IMR-90 (cell line): Measurements from ENCODE around the gene AKT3. TPM values are rescaled to one million over a fixed set of nuclear protein-coding genes. Genes with fewer than 3 reads are reported as not detected.
A peak's percentile ranks its signal among the peaks of the same experiment; 100 is the strongest.

Source experiments
- ATAC-seq: fragments of 200-7000 bp; cut with Tn5 transposase; 2 replicates; pipeline ENCODE4 v1.9.1; 2020; ENCODE audit warnings: low read depth, mild to moderate bottlenecking, moderate library complexity
- BruUV-seq: library from RNA; stranded (reverse); fragments of 400-500 nt; replicated peaks from 2 replicates; lab custom pipeline; 2021; lab: Mats Ljungman, UMichigan
- CTCF ChIA-PET: fragments of 300-600 bp; formaldehyde crosslinking; extraction: SDS; loops from one replicate; lab custom pipeline; 2021; ENCODE audit warnings: antibody characterized with exemption; lab: Yijun Ruan, JAX
- POLR2A ChIA-PET: fragments of 300-600 bp; sonication (Branson Sonifier 250); formaldehyde crosslinking; loops from one replicate; lab custom pipeline; 2022; ENCODE audit warnings: antibody characterized with exemption; ENCODE audit not compliant: unreplicated experiment; lab: Charles Lee
- DNase-seq: peaks from one replicate; pipeline ENCODE4 v3.0.0; 2013
- H2AFZ ChIP-seq: replicated peaks from 2 replicates; pipeline ENCODE3; 2013; ENCODE audit warnings: low read length, mild to moderate bottlenecking; ENCODE audit not compliant: poor library complexity
- H2AK5ac ChIP-seq: 2 replicates; pipeline ENCODE4 v1.6.1; 2013; ENCODE audit warnings: low read depth, low read length, inconsistent platforms
- H2AK9ac ChIP-seq: replicated peaks from 2 replicates; pipeline ENCODE3; 2013; ENCODE audit warnings: mild to moderate bottlenecking, low read depth, low read length, moderate library complexity; ENCODE audit not compliant: poor library complexity
- H2BK120ac ChIP-seq: 2 replicates; pipeline ENCODE4 v1.6.1; 2013; ENCODE audit warnings: low read depth, low read length, inconsistent platforms
- H2BK15ac ChIP-seq: 3 replicates; pipeline ENCODE4 v1.6.1; 2013; ENCODE audit warnings: low read depth, low read length, inconsistent platforms
- H2BK20ac ChIP-seq: 2 replicates; pipeline ENCODE4 v1.6.1; 2013; ENCODE audit warnings: low read depth, mild to moderate bottlenecking, inconsistent platforms, low read length, moderate library complexity
- H2BK5ac ChIP-seq: 2 replicates; pipeline ENCODE4 v1.6.1; 2013; ENCODE audit warnings: mild to moderate bottlenecking, low read depth, low read length, inconsistent platforms; ENCODE audit not compliant: poor library complexity, severe bottlenecking
- H3K14ac ChIP-seq: replicated peaks from 2 replicates; pipeline ENCODE4 v1.6.1; 2013; ENCODE audit warnings: low read depth, low read length, inconsistent platforms
- H3K18ac ChIP-seq: 2 replicates; pipeline ENCODE4 v1.6.1; 2013; ENCODE audit warnings: low read depth, low read length, control low read depth
- H3K23ac ChIP-seq: 2 replicates; pipeline ENCODE4 v1.6.1; 2013; ENCODE audit warnings: low read depth, low read length, inconsistent platforms
- H3K27ac ChIP-seq: 2 replicates; pipeline ENCODE4 v1.5.1; 2013; ENCODE audit warnings: mild to moderate bottlenecking, control low read depth, low read length; ENCODE audit not compliant: insufficient read depth
- H3K27me3 ChIP-seq: 2 replicates; pipeline ENCODE4 v1.6.1; 2013; ENCODE audit warnings: low read length; ENCODE audit not compliant: control insufficient read depth, insufficient read depth
- H3K36me3 ChIP-seq: 2 replicates; pipeline ENCODE4 v1.6.1; 2013; ENCODE audit warnings: low read length, mixed read lengths; ENCODE audit not compliant: control insufficient read depth, insufficient read depth
- H3K4ac ChIP-seq: 2 replicates; pipeline ENCODE4 v1.6.1; 2013; ENCODE audit warnings: low read depth, low read length, inconsistent platforms
- H3K4me1 ChIP-seq: 2 replicates; pipeline ENCODE4 v1.6.1; 2013; ENCODE audit warnings: low read length, mixed read lengths; ENCODE audit not compliant: control insufficient read depth, insufficient read depth
- H3K4me2 ChIP-seq: 2 replicates; pipeline ENCODE4 v1.6.1; 2013; ENCODE audit warnings: low read depth, mild to moderate bottlenecking, control low read depth, low read length, moderate library complexity
- H3K4me3 ChIP-seq: 2 replicates; pipeline ENCODE4 v1.5.1; 2013; ENCODE audit warnings: low read depth, mild to moderate bottlenecking, control low read depth, low read length, moderate library complexity; ENCODE audit not compliant: insufficient read depth
- H3K56ac ChIP-seq: 2 replicates; pipeline ENCODE4 v1.6.1; 2013; ENCODE audit warnings: low read length, inconsistent platforms; ENCODE audit not compliant: insufficient read depth; ENCODE audit errors: extremely low read depth
- H3K79me1 ChIP-seq, 2 experiments: 2 replicates each; pipeline ENCODE4 v1.6.1; 2013; ENCODE audit warnings: low read length in 2 of 2, inconsistent platforms in 1 of 2, low read depth in 1 of 2
- H3K9ac ChIP-seq: 2 replicates; pipeline ENCODE4 v1.6.1; 2013; ENCODE audit warnings: low read depth, low read length, control low read depth
- H3K9me1 ChIP-seq: 2 replicates; pipeline ENCODE4 v1.6.1; 2013; ENCODE audit warnings: low read length, inconsistent platforms; ENCODE audit not compliant: insufficient read depth
- H3K9me3 ChIP-seq: 2 replicates; pipeline ENCODE4 v1.6.1; 2013; ENCODE audit warnings: low read length; ENCODE audit not compliant: control insufficient read depth, insufficient read depth
- H4K20me1 ChIP-seq: 2 replicates; pipeline ENCODE4 v1.6.1; 2013; ENCODE audit warnings: low read length, inconsistent platforms; ENCODE audit not compliant: insufficient read depth
- H4K5ac ChIP-seq: 2 replicates; pipeline ENCODE4 v1.6.1; 2013; ENCODE audit warnings: mild to moderate bottlenecking, low read depth, low read length, control low read depth
- H4K8ac ChIP-seq, 2 experiments: 2 replicates each; pipeline ENCODE4 v1.6.1; 2013; ENCODE audit warnings: low read depth in 2 of 2, low read length in 2 of 2, control low read depth in 1 of 2, inconsistent platforms in 1 of 2
- H4K91ac ChIP-seq: 2 replicates; pipeline ENCODE4 v1.6.1; 2013; ENCODE audit warnings: low read depth, low read length, inconsistent platforms; ENCODE audit not compliant: insufficient read depth
- BHLHE40 ChIP-seq: fragments of 150-350 bp; IDR thresholded peaks from 2 replicates; pipeline ENCODE4 v1.6.1; 2016; ENCODE audit warnings: mild to moderate bottlenecking, low read depth, low read length
- CEBPB ChIP-seq: IDR thresholded peaks from 2 replicates; pipeline ENCODE4 v1.6.1; 2012; ENCODE audit warnings: low read depth, low read length, improper control_type of control experiment
- CHD1 ChIP-seq: IDR thresholded peaks from 2 replicates; pipeline ENCODE4 v1.6.1; 2012; ENCODE audit warnings: low read depth, low read length, improper control_type of control experiment
- ELK1 ChIP-seq: fragments of 150-350 bp; IDR thresholded peaks from 2 replicates; pipeline ENCODE4 v1.6.1; 2016; ENCODE audit warnings: low read depth, mild to moderate bottlenecking, low read length, moderate library complexity, borderline replicate concordance
- FOS ChIP-seq: fragments of 150-350 bp; IDR thresholded peaks from 2 replicates; pipeline ENCODE4 v1.6.1; 2016; ENCODE audit warnings: low read depth, low read length
- MAZ ChIP-seq: IDR thresholded peaks from 2 replicates; pipeline ENCODE4 v1.6.1; 2012; ENCODE audit warnings: low read depth, mild to moderate bottlenecking, low read length, improper control_type of control experiment, moderate library complexity, borderline replicate concordance
- MXI1 ChIP-seq: IDR thresholded peaks from 2 replicates; pipeline ENCODE4 v1.6.1; 2012; ENCODE audit warnings: low read depth, mild to moderate bottlenecking, low read length, moderate library complexity, borderline replicate concordance
- POLR2A ChIP-seq: IDR thresholded peaks from 2 replicates; pipeline ENCODE4 v1.6.1; 2012; ENCODE audit warnings: mild to moderate bottlenecking, low read depth, low read length
- RAD21 ChIP-seq: IDR thresholded peaks from 2 replicates; pipeline ENCODE4 v1.6.1; 2012; ENCODE audit warnings: low read length, improper control_type of control experiment
- RCOR1 ChIP-seq: IDR thresholded peaks from 2 replicates; pipeline ENCODE4 v1.6.1; 2012; ENCODE audit warnings: mild to moderate bottlenecking, low read length, improper control_type of control experiment; ENCODE audit not compliant: insufficient replicate concordance
- USF2 ChIP-seq: fragments of 150-350 bp; IDR thresholded peaks from 2 replicates; pipeline ENCODE4 v1.6.1; 2017; ENCODE audit warnings: mild to moderate bottlenecking, antibody characterized with exemption, low read length, low read depth
- WGBS, 2 experiments: methylation state at CpG; one replicate each; pipeline versions ENCODE4 v1.1.5 to v1.1.7; 2013; ENCODE audit warnings: missing lambda C conversion rate in 2 of 2; ENCODE audit not compliant: insufficient read length in 1 of 2; ENCODE audit errors: extremely low coverage in 2 of 2; 5-methylcytosine and 5-hydroxymethylcytosine counted together
- dilution Hi-C: fragments of 300-500 bp; cut with HindIII; formaldehyde crosslinking; loops from one replicate; pipeline ENCODE4 v1.14.3; 2018; ENCODE audit warnings: low sequenced_read_pairs; ENCODE audit not compliant: unreplicated experiment
- in situ Hi-C: fragments of 300-500 bp; cut with MboI; formaldehyde crosslinking; loops from 3 replicates; pipeline ENCODE4 v1.14.3; 2019; ENCODE audit warnings: low sequenced_read_pairs, inconsistent platforms, mixed read lengths
- intact Hi-C: fragments of 100-400 bp; cut with micrococcal nuclease; formaldehyde crosslinking; loops from 2 replicates; pipeline ENCODE4 v1.10.0; 2022
- polyA plus RNA-seq, 3 experiments: library from polyadenylated mRNA; depleted of rRNA; stranded (reverse); fragments of >200 nt; gene quantifications; 2 replicates each; pipeline ENCODE4 v1.2.3, GENCODE V29; 2012; ENCODE audit warnings: low replicate concordance in 1 of 3
- total RNA-seq: library from RNA; depleted of rRNA; stranded (reverse); fragments of >200 nt; gene quantifications from 2 replicates; pipeline ENCODE4 v1.2.3, GENCODE V29; 2012

Gene AKT3
- total and polyA plus RNA-seq, 2 of the 4 experiments (the other 2 are of a cell fraction), result 15.2 to 19.4 TPM

- Histone ChIP-seq H4K8ac (peak overlapping the region; percentile 63 to 68), H3K79me1 (peaks cover 5 to 18% of the 10 kb centered on the region in 2 experiments; a peak in 3 of 4 replicates), H3K4me2 (peak overlapping the region; percentile 97), H3K4ac (peak overlapping the region; percentile 48), H3K9me3 (no peaks in the 10 kb centered on the region), H2BK20ac (no peak overlapping the region), H2AK9ac (peak overlapping the region; percentile 89), H3K9me1 (no peaks in the 10 kb centered on the region), H3K23ac (peak overlapping the region; percentile 74), H3K27me3 (no peaks in the 10 kb centered on the region), H3K4me3 (peak overlapping the region; percentile 86), H3K18ac (peak overlapping the region; percentile 33), H2BK120ac (peak overlapping the region; percentile 27; the same call in 1 of the 2 replicates), H3K27ac (peak overlapping the region; percentile 78), H4K5ac (peak overlapping the region; percentile 38; the same call in 1 of the 2 replicates), H2BK5ac (peak overlapping the region; percentile 73), H2BK15ac (no peak overlapping the region; the same call in 2 of the 3 replicates), H3K36me3 (no peaks in the 10 kb centered on the region), H4K91ac (peak overlapping the region; percentile 54; the same call in 1 of the 2 replicates), H3K4me1 (no peaks in the 10 kb centered on the region; the same call in 1 of the 2 replicates), H3K56ac (peak overlapping the region; percentile 54), H2AFZ (peak overlapping the region; percentile 93), H3K9ac (peak overlapping the region; percentile 76), H3K14ac (peak overlapping the region; percentile 23), H4K20me1 (peaks cover 14% of the 10 kb centered on the region; the same call in 1 of the 2 replicates), H2AK5ac (no peak overlapping the region)
- dilution Hi-C loops (no loop called here), intact Hi-C loops (loop anchor here (1.0 to 2.0 kb wide), 4 partner anchors 66 to 506 kb away; no protein-coding TSS in a partner anchor), in situ Hi-C loops (no loop called here)
- peak; percentile 73 for ATAC-seq
- ChIA-PET CTCF (no interaction called here), POLR2A (no interaction called here)
- peak; percentile 70 for DNase-seq
- TF ChIP-seq ELK1 (no peak), MXI1 (peak; percentile 50; the same call in 1 of the 2 replicates), MAZ (peak; percentile 66; the same call in 1 of the 2 replicates), RCOR1 (no peak), USF2 (no peak), RAD21 (no peak), FOS (no peak), POLR2A (peak; percentile 66; the same call in 1 of the 2 replicates), CEBPB (no peak), CHD1 (no peak), BHLHE40 (no peak)
- no TSS peak for BruUV-seq
- 0% methylated on average over 40 of the region's 92 CpGs; no CpG with 5 or more reads in 1 of the 2 experiments for WGBS, 2 experiments
These were observed 611 bp upstream of the AKT3 start for GRCh38 chr1:243850452-243851256.
